ENCODE measurements around the gene ABCA9.

Gene ABCA9

DNA sequence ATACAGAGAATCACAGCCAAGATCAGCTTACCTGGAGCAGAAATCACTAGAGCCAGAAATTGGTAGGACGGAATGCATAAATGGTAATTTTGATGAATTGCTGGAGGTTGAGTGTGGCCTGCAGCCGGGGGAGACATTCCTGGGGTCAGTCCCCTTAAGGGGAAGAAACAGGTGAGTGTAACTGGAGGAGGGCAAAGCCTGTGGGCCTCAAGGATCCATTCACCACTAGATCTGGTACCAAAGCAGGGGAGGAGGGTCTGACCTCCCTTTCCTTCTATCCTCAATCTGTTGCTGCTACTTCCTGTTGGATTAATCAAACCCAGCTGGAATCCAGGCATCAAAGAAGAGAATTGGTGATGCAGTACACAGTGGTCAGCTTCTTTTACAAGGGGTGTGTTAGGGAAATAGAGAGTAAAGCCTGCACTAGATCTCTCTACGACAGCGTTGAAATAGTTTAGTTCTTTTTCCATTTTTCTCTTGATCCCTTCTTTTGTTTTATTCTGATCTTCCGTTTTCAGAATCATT is 8.6 kb upstream of the ABCA9 start:
- DNase-seq, result no peak
- intact Hi-C loops (cut with DNase I), result loop anchor here (10.0 kb wide), 1 partner anchor 166 kb away; no protein-coding TSS in a partner anchor

DNA sequence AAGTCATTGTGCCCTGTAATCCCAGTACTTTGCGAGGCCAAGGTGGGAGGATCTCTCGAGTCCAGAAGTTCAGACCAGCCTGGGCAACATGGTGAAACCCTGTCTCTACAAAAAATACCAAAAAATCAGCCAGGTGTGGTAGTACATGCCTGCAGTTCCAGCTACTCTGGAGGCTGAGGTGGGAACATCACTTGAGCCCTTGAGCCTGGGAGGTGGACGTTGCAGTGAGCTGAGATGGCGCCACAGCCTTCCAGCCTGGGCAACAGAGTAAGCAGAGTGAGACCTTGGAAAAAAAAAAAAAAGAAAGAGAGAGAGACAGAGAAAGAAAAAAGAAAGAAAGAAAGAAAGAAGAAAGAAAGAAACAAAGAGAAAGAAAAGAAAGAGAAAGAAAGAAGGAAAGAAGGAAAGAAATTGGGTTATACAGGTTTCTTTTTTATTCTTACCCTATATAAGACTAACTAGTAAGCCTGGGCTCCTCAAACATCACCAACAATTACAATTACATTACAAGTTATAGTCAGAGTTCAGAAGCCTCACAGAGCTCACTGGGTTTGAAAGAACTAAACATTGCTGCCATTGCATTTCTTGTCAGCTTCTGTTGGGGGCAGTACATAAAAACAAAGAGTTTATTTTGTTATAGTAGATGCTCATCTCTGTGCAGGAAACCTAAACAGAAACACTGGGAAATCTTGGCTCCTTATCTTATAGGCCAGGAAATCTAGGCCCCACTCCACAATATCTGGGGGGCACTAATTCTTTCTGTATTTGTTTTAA is 6.7 kb upstream of the ABCA9 start:
- DNase-seq, result no peak
- intact Hi-C loops (cut with DNase I), result loop anchor here (10.0 kb wide), 1 partner anchor 167 kb away; no protein-coding TSS in a partner anchor

DNA sequence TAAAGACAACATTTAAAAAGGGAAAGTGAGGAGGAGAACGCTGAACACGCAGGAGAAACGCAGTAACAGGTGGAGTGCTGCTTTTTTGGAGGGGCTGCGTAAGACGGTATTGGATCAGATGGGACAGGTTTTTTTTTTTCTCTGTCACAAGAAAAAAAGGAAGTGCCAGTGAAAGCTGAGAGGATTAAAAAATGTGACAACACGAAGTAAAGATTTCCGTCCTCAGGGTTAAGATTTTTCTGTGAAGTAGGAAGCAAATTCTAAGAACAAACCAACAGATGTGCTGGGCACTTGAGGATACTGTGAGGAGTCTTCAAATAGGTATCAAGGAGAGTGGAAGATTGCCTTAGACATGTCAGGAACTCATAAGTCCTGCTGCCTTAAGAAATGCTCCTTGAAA is 5.8 kb upstream of the ABCA9 start:
- no peak for DNase-seq
- intact Hi-C loops (cut with DNase I), result loop anchor here (10.0 kb wide), 1 partner anchor 168 kb away; no protein-coding TSS in a partner anchor

DNA sequence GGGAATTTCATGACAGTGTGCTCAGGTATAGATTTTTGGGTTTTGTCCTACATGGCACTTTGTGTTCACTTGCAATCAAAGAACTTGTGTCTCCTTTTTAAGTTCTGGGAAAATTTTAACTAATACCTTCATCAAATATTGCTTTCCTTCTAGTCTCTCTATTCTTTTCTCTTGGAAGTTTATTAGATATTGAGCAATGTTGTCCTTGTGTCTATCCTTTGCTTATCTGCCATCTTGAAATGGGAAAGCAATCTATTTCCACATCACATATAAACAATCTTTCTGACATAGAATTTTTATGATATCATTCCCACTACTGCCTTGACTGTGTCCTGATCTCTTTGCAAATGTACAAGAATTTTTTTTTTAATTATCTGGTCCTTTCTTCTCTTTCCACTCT is 4.4 kb upstream of the ABCA9 start:
- intact Hi-C loops (cut with DNase I), result loop anchor here (10.0 kb wide), 1 partner anchor 170 kb away; no protein-coding TSS in a partner anchor
- no peak for DNase-seq

DNA sequence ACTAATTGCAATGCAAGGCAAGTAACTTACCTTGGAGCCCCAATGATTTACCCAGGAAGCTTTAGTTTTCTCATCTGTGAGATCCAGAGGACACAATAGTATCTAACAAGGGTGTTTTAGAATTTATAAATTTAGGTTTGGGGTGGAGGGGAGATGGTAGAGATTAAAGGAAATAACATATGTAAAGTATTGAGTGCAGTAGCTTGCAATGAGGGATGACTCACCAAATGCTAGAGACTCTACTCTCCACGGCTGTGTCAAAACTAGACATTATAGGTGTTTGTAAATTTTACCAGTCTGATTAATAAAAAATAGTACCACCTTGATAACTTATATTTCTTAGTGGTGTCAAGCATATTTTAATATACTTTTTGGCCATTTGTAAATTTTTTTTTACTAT is 3.7 kb upstream of the ABCA9 start:
- no peak for DNase-seq
- intact Hi-C loops (cut with DNase I), result loop anchor here (10.0 kb wide), 1 partner anchor 170 kb away; no protein-coding TSS in a partner anchor

DNA sequence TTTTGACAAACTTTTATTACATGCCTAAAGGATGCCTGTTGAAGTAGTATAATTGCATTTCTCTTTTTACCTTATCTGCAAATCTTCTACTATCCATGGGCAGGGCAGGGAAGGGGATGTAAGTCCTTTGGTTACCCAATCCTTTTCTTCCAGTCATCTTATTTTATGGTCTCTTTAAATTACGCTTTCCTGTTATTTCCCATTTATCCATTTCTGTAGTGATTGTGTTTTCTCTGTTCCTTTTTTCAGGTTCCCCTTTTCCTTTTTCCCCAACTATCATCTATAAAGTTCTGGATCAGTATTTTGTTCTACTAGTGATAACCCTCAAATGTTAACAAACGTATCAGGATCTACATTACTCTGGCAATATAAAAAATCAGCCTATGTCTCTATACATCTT is 3.3 kb upstream of the ABCA9 start:
- intact Hi-C loops (cut with DNase I), result loop anchor here (10.0 kb wide), 1 partner anchor 171 kb away; no protein-coding TSS in a partner anchor

DNA sequence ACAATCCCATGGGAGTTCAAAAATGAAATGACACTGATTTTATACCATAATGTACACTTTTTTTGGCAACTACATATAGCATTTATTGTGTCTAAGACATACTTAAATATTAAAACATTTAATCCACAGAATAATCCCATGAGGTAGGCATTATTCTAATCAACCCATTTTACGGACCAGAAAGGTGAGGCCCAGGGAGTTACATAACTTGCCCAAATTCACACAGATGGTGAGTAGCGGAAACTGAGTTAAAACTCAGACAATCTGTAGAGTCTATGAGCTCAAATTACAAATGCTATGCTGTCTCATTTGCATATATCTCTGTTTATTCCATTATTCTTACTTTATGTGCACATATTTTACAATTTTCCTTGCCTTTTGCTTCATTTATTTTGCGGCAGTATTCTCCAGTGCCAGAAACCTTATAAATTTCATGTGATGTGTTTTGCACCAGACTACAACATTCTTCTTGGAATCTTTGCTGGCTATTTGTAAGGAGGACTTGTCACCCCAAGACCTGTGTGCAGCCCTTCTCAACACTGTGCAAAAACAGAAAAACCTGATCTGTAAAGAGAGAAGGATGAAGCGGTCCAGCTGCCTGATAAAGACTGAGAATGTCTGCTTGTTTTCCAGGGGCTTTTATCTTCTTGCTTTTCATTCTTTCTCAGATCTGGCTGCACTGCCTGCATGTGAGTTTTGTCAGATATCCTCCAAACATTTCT is 2.3 kb upstream of the ABCA9 start:
- intact Hi-C loops (cut with DNase I), result loop anchor here (10.0 kb wide), 1 partner anchor 172 kb away; no protein-coding TSS in a partner anchor
- no peak for DNase-seq

More for the DNA sequence above, 3.3 kb upstream of the ABCA9 start:
- no peak for DNase-seq

DNA sequence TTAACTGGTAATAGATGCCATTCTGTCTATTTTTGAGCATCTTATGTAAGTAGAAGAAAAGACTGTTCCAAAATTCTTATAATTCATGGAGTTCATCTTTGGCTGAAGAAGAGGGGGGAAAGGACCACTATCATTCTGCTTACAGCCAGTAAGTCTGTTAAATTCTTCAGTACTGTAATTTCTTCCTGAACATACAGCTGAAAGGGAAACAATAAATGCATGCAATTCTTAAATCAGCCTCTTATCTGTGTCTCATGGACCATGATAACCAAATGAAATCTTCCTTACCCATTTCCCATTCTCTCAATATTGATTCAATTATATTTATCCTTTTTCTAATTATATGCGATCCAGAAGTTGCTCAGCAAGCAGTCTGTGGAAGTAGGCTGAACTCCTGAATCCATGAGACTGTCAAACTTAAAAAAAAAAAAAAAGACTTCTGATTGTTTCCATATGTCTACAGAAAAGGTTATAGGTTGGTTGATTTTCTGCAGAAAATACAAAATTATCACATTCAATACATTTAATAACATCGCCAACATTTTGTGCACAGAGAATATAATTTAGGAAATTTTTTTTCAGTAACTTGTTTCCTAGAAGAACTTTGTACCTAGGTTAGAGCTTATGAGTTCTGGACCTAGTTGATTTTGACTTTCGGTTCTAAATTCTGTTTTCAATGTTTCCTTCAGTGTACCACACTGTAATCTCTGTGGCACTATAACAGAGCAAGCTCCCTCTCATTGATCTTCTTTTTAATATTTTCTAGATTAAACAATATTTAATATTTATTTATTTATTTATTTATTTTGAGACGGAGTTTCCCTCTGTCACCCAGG is 1.2 kb upstream of the ABCA9 start:
- DNase-seq, result no peak
- intact Hi-C loops (cut with DNase I), result loop anchor here (10.0 kb wide), 1 partner anchor 173 kb away; no protein-coding TSS in a partner anchor

DNA sequence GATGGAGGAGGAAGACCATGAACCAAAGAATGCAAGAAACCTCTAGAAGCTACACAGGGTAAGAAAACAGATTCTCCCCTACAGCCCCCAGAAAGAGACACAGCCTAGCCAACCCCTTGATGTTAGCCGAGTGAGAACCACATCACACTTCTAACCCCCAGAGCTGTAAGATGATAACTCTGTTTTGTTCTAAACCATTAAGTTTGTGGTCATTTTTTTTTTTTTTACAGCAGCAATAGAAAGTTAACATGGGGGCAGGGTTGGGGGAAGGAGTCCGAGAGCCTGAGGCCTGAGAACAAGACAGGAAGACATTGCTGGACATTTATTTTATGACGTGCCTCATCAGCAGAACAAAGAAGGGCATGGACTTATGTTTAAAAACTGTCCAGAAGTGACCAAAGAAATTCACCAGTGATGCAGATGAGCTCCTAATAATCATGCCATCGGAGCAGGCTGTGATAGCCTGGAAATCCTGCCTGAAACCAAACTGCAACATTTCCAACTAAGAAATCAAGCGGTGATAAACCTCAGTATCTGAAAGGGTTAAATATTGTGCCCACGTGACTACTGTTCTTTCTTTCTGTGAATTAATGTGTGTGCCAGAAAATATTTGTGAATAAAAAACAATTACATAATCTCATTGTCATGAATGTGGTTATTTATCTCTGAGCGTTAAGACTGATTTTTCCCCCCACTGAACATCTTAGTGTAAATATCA is 1.1 kb downstream of the ABCA9 start:
- no peak for DNase-seq
- intact Hi-C loops (cut with DNase I), result loop anchor here (10.0 kb wide), 2 partner anchors 75 to 175 kb away; no protein-coding TSS in a partner anchor

DNA sequence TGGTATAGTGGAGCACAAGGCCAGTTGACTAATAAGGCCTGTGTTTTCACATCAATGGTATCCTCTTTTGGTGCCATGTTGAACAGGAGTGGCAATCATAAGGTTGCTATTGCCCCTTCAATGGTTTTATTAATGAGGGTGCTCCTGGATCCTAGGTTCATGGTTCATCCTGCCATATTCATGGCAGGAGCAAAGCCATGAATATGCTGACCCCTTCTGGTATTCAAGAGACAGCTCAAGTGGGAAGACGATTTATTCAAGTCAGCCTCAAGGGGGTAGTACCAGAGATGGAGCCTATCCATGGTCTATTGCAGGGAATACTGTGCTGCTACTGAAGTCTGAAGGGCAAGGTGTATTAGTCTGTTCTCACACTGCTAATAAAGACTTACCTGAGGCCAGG is 2.6 kb downstream of the ABCA9 start:
- intact Hi-C loops (cut with DNase I), result loop anchor here (10.0 kb wide), 1 partner anchor 73 kb away; no protein-coding TSS in a partner anchor
- DNase-seq, result no peak

DNA sequence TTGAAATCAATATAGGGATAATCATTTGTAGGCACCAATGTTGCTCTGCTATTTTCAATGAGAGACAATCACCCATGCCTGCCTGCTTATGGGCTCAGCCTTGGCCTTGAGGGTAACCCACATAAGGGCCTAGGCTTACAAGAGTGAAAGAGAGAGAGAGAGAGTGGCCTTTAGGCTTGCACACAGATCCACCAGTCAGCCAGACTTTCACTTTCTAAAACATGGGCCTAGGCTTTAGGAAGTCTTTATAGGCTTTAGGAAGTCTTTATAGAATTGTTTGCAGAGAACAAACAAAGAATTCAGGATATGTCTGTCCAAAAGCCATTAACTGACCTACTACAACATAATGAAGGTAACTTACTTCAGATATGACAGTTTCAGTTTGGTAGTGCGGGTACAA is 3.4 kb downstream of the ABCA9 start:
- intact Hi-C loops (cut with DNase I), result loop anchor here (10.0 kb wide), 1 partner anchor 72 kb away; no protein-coding TSS in a partner anchor
- DNase-seq, result no peak

DNA sequence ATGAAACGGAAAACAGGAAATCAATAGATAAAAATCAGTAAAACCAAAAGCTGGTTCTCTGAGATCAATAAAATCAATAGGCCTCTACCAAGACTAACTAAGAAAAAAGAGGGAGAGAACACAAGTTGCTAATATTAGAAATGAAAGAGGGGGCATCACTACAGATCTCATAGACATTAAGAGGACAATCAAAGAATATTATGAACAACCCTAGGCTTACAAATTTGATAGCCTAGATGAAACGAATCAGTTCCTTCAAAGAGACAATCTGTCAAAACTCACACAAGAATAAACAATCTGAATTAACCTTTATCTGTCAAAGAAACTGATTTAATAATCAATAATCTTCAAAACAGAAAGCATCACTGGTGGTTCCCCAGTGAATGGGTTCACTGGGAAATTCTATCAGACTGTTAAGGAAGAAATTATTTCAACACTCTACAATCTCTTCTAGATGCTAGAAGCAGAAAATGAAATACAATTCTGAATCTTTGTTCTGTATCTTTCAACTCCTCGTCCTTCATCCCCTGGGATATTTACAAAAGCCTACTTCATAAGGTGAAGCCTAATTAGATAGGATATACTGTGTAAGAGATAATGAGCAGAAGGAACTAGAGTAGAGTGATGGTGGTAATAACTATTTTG is 4.4 kb downstream of the ABCA9 start:
- no peak for DNase-seq
- intact Hi-C loops (cut with DNase I), result loop anchor here (10.0 kb wide), 1 partner anchor 72 kb away; no protein-coding TSS in a partner anchor

DNA sequence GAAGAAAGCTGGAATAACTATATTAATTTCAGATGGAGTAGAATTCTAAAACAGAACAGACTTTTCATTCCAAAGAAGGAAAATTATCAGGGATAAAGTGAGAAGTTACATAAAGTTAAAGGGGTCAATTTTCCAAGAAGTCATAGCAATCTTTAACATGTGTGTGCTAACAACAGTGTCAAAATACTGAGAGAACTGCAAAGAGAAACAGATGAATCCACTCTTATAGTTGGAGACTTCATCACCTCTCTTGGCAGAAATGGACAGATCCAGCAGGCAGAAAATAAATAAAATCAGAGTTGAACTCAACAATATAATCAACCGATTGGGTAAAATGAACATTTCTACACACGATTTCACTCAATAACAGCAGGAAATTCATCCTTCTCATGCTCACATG is 5.4 kb downstream of the ABCA9 start:
- DNase-seq, result no peak
- intact Hi-C loops (cut with DNase I), result loop anchor here (10.0 kb wide), 1 partner anchor 71 kb away; no protein-coding TSS in a partner anchor

DNA sequence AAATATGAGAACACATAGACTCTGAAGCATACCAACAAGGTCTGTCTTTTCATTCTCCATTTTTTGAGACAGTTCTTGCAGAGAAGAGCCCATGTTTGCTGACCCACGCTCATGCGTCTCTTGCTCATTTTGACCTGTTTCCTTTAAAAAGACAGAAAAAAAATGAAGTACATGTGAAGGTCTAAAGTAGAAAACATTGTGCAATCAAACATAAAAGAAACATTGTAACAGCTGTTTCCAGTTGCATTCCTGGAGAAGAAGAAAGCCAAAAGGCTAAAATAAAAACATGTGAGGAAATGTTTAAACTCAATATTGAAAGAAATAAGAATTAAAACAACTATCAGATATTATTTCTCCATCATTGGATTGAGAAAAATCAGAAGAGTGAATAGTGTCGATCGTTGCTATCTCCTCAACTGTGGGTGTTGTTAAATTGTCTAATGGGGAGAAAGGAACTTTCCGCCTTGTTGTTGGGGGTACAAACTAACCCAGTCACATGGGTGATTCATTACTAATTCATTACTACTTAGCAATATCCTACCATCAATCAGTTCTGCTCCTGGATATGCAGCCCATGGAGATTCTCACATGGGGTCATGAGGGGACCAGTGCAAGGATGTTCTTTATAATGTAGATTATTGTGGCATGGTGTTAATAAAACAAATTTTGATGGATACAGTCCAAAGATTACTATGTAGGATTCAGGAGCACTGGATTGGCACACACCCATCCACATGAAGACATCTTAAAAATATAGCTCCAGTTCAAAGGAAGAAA is 9.5 kb downstream of the ABCA9 start:
- intact Hi-C loops (cut with DNase I), result loop anchor here (10.0 kb wide), 1 partner anchor 66 kb away; no protein-coding TSS in a partner anchor
- DNase-seq, result no peak

DNA sequence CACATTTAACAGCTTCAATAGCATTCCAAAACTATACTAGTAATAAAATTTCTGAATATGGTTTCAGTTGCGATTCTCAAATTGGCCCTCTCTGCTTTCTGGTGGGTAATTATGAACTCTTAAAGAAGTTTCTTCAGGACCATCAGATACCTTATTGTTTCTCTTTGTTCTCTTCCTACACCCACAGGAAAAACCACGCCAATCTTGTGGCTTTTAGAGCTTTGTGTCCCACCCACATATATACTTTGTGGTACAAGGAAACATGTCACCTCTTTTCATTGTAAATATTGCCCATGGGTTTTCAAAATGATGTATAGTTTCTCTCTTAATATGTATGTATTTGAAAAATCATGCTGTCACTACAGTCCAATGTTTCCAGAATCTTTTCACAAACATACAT is 12.1 kb downstream of the ABCA9 start:
- DNase-seq, result no peak

DNA sequence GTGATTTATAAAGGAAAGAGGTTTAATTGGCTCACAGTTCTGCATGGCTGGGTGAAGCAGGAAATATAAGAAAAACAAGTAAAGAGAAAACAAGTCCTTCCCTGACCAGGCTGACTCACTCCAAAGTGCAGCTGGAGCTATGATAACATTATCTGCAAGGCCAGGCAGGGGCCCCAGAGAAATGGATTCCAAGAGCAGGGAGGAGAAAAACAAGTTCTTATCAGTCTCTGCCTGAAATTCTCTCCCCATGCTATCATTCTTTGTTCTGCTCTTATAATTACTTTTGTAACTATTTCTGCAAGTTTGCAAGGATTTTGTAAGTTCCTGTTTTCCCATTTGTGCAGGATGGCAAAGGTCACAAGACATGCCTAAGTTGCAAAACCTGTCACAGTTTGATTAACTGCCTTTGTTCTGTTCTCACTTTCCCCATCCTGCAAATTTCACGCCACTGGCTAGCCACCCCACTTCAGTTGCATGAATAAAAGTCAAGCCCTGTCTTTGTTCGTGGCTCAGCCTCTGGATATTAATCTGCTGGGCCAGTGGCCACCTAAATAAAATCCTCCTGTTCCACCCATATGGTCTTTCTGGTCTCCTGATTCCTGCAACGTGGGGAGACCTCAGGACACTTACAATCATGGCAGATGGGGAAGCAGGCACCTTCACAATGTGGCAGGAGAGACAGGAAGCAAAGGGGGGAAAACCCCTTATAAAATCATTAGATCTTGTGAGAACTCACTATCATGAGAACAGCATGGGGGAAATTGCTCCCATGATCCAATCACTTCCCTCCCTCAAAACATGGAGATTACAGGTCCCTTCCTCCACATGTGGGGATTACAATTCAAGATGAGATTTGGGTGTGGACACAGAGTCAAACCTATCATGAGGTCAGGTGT is 13.1 kb downstream of the ABCA9 start:
- DNase-seq, result no peak
- intact Hi-C loops (cut with DNase I), result no loop called here

More for the DNA sequence above, 12.1 kb downstream of the ABCA9 start:
- intact Hi-C loops (cut with DNase I), result no loop called here
